Neuronal stem cell (in vitro differentiated cells): ENCODE results near the gene GLRA3.

Experiments used
- DNase-seq: peaks from one replicate; pipeline ENCODE4 v3.0.0-alpha.2; 2013; ENCODE audit warnings: low spot score
- H2AFZ ChIP-seq: one replicate; pipeline ENCODE4 v1.6.1; 2013; ENCODE audit warnings: mild to moderate bottlenecking, low read length, inconsistent platforms
- H2AK5ac ChIP-seq: 2 replicates; pipeline ENCODE4 v1.6.1; 2013; ENCODE audit warnings: low read depth, mild to moderate bottlenecking, inconsistent platforms, low read length, moderate library complexity, mixed read lengths
- H2BK120ac ChIP-seq: 2 replicates; pipeline ENCODE4 v1.6.1; 2013; ENCODE audit warnings: low read depth, mild to moderate bottlenecking, inconsistent platforms, low read length, moderate library complexity, mixed read lengths
- H2BK12ac ChIP-seq: one replicate; pipeline ENCODE4 v1.6.1; 2013; ENCODE audit warnings: low read length, inconsistent platforms
- H2BK15ac ChIP-seq: 2 replicates; pipeline ENCODE4 v1.6.1; 2013; ENCODE audit warnings: mild to moderate bottlenecking, low read length, inconsistent platforms, mixed read lengths
- H2BK5ac ChIP-seq: one replicate; pipeline ENCODE4 v1.6.1; 2013; ENCODE audit warnings: inconsistent platforms, mild to moderate bottlenecking, low read length, moderate library complexity
- H3K14ac ChIP-seq: one replicate; pipeline ENCODE4 v1.6.1; 2013; ENCODE audit warnings: low read length, inconsistent platforms
- H3K18ac ChIP-seq: 2 replicates; pipeline ENCODE4 v1.6.1; 2013; ENCODE audit warnings: low read length, inconsistent platforms
- H3K23ac ChIP-seq: 2 replicates; pipeline ENCODE4 v1.6.1; 2013; ENCODE audit warnings: low read depth, mild to moderate bottlenecking, mixed read lengths, low read length, inconsistent platforms; ENCODE audit not compliant: poor library complexity
- H3K27ac ChIP-seq: replicated peaks from 3 replicates; pipeline ENCODE4 v1.5.1; 2013; ENCODE audit warnings: low read length, inconsistent platforms
- H3K27me3 ChIP-seq, 3 experiments: 2 replicates each; pipeline ENCODE4 v1.6.1; 2013; ENCODE audit warnings: low read length in 3 of 3, mild to moderate bottlenecking in 2 of 3, inconsistent platforms in 1 of 3, low read depth in 1 of 3, mixed read lengths in 1 of 3, moderate library complexity in 1 of 3; ENCODE audit not compliant: control insufficient read depth in 3 of 3, insufficient read depth in 3 of 3
- H3K36me3 ChIP-seq, 2 donors: replicated peaks in 1 of 2; 2 replicates each; pipeline ENCODE4 v1.6.1; 2013; ENCODE audit warnings: low read length in 2 of 2; ENCODE audit not compliant: control insufficient read depth in 2 of 2, insufficient read depth in 2 of 2
- H3K4ac ChIP-seq: 2 replicates; pipeline ENCODE4 v1.6.1; 2013; ENCODE audit warnings: inconsistent platforms, mild to moderate bottlenecking, low read length, moderate library complexity
- H3K4me1 ChIP-seq, 2 donors: 1 replicate in 1 of 2; 2 replicates in 1 of 2; pipeline ENCODE4 v1.6.1; 2013; ENCODE audit warnings: low read length in 2 of 2, low read depth in 1 of 2; ENCODE audit not compliant: control insufficient read depth in 2 of 2, insufficient read depth in 1 of 2
- H3K4me2 ChIP-seq: one replicate; pipeline ENCODE4 v1.6.1; 2013; ENCODE audit warnings: mild to moderate bottlenecking, low read length, inconsistent platforms; ENCODE audit not compliant: insufficient read depth, poor library complexity, severe bottlenecking
- H3K4me3 ChIP-seq, 2 donors: 2 replicates each; pipeline ENCODE4 v1.5.1; 2013; ENCODE audit warnings: low read length in 2 of 2, mild to moderate bottlenecking in 2 of 2, inconsistent platforms in 1 of 2, moderate library complexity in 1 of 2
- H3K79me1 ChIP-seq: one replicate; pipeline ENCODE4 v1.6.1; 2013; ENCODE audit warnings: low read depth, mild to moderate bottlenecking, inconsistent platforms, low read length, moderate library complexity
- H3K9ac ChIP-seq: one replicate; pipeline ENCODE4 v1.6.1; 2013; ENCODE audit warnings: mild to moderate bottlenecking, low read depth, low read length, inconsistent platforms; ENCODE audit not compliant: poor library complexity
- H3K9me3 ChIP-seq, 2 donors: replicated peaks in 1 of 2; 2 replicates each; pipeline versions ENCODE3 to v1.6.1; 2013; ENCODE audit warnings: low read length in 2 of 2, mild to moderate bottlenecking in 2 of 2, inconsistent platforms in 1 of 2, low read depth in 1 of 2, mixed read lengths in 1 of 2, moderate library complexity in 1 of 2; ENCODE audit not compliant: control insufficient read depth in 2 of 2, insufficient read depth in 1 of 2
- H4K8ac ChIP-seq: one replicate; pipeline ENCODE4 v1.6.1; 2013; ENCODE audit warnings: low read depth, mild to moderate bottlenecking, inconsistent platforms, low read length, moderate library complexity
- H4K91ac ChIP-seq: one replicate; pipeline ENCODE4 v1.6.1; 2013; ENCODE audit warnings: low read length, low read depth, mild to moderate bottlenecking, inconsistent platforms; ENCODE audit not compliant: poor library complexity
- WGBS, 2 donors: extraction: QIAGEN DNeasy Blood & Tissue Kit; methylation state at CpG; one replicate each; pipeline ENCODE4 v1.1.7; 2013; ENCODE audit warnings: missing lambda C conversion rate in 2 of 2, mixed read lengths in 1 of 2; ENCODE audit not compliant: insufficient read length in 2 of 2, insufficient replicate concordance in 1 of 2; ENCODE audit errors: extremely low coverage in 2 of 2; 5-methylcytosine and 5-hydroxymethylcytosine counted together

Gene GLRA3

GRCh38 chr4:174808119-174808518 is 20.9 kb downstream of the GLRA3 start:
- Histone ChIP-seq H3K36me3 (no peaks in the 10 kb centered on the region), H3K4me1 (peaks cover 0 to 2% of the 10 kb centered on the region in 2 donors), H3K4me3 (no peak overlapping the region), H3K14ac (no peak overlapping the region), H3K27ac (no peak overlapping the region), H3K18ac (no peak overlapping the region), H2BK5ac (no peak overlapping the region), H2BK120ac (no peak overlapping the region), H3K9me3 (no peaks in the 10 kb centered on the region), H2AK5ac (no peak overlapping the region), H2AFZ (no peak overlapping the region), H3K79me1 (no peaks in the 10 kb centered on the region), H3K23ac (no peak overlapping the region), H2BK12ac (no peak overlapping the region), H4K91ac (no peak overlapping the region), H3K27me3 (no peaks in the 10 kb centered on the region), H3K4ac (no peak overlapping the region), H3K4me2 (no peak overlapping the region), H3K9ac (no peak overlapping the region), H2BK15ac (no peak overlapping the region), H4K8ac (no peak overlapping the region)
- WGBS, 2 donors, result no CpG with 5 or more reads among the region's 2 CpGs
- no peak for DNase-seq

GRCh38 chr4:174805746-174806145 is 23.3 kb downstream of the GLRA3 start:
- H2AK5ac ChIP-seq, result no peak overlapping the region
- H2BK15ac ChIP-seq, result no peak overlapping the region
- H3K4ac ChIP-seq, result no peak overlapping the region
- H3K4me3 ChIP-seq, result no peak overlapping the region
- H3K23ac ChIP-seq, result no peak overlapping the region
- WGBS, 2 donors, result no CpG with 5 or more reads among the region's 1 CpG
- no peak overlapping the region for H2BK120ac ChIP-seq
- no peaks in the 10 kb centered on the region for H3K79me1 ChIP-seq
- no peak overlapping the region for H3K18ac ChIP-seq
- H2BK5ac ChIP-seq, result no peak overlapping the region
- no peak overlapping the region for H3K9ac ChIP-seq
- H2BK12ac ChIP-seq, result no peak overlapping the region
- H3K27ac ChIP-seq, result no peak overlapping the region
- no peak overlapping the region for H4K8ac ChIP-seq
- H3K4me1 ChIP-seq, result no peaks in the 10 kb centered on the region
- no peaks in the 10 kb centered on the region for H3K9me3 ChIP-seq
- H3K14ac ChIP-seq, result no peak overlapping the region
- no peak for DNase-seq
- H3K4me2 ChIP-seq, result no peak overlapping the region
- no peaks in the 10 kb centered on the region for H3K36me3 ChIP-seq
- H2AFZ ChIP-seq, result no peak overlapping the region
- H3K27me3 ChIP-seq, result no peaks in the 10 kb centered on the region
- no peak overlapping the region for H4K91ac ChIP-seq

GRCh38 chr4:174794543-174795094 is 34.4 kb downstream of the GLRA3 start:
- Histone ChIP-seq H4K91ac (no peak overlapping the region), H3K4me2 (no peak overlapping the region), H2BK120ac (no peak overlapping the region), H3K14ac (no peak overlapping the region), H2AFZ (no peak overlapping the region), H2BK12ac (no peak overlapping the region), H3K27me3 (no peaks in the 10 kb centered on the region), H2BK5ac (no peak overlapping the region), H3K27ac (no peak overlapping the region), H3K79me1 (no peaks in the 10 kb centered on the region), H3K36me3 (no peaks in the 10 kb centered on the region), H3K4me1 (no peaks in the 10 kb centered on the region), H4K8ac (no peak overlapping the region), H3K9me3 (no peaks in the 10 kb centered on the region), H3K18ac (no peak overlapping the region), H2BK15ac (no peak overlapping the region), H2AK5ac (no peak overlapping the region), H3K23ac (no peak overlapping the region), H3K4me3 (no peak overlapping the region), H3K9ac (no peak overlapping the region), H3K4ac (no peak overlapping the region)
- WGBS, 2 donors, result no CpG with 5 or more reads among the region's 3 CpGs
- DNase-seq, result no peak

- Histone ChIP-seq H2BK12ac (no peak overlapping the region), H3K36me3 (no peaks in the 10 kb centered on the region), H4K91ac (no peak overlapping the region), H4K8ac (no peak overlapping the region), H3K9me3 (no peaks in the 10 kb centered on the region), H3K79me1 (no peaks in the 10 kb centered on the region), H3K4ac (no peak overlapping the region), H3K23ac (no peak overlapping the region), H3K27ac (no peak overlapping the region), H3K9ac (no peak overlapping the region), H2BK15ac (no peak overlapping the region), H2BK5ac (no peak overlapping the region), H3K4me2 (no peak overlapping the region), H3K18ac (no peak overlapping the region), H3K4me3 (no peak overlapping the region), H2AFZ (no peak overlapping the region), H3K14ac (no peak overlapping the region), H2AK5ac (no peak overlapping the region), H3K4me1 (no peaks in the 10 kb centered on the region), H2BK120ac (no peak overlapping the region), H3K27me3 (no peaks in the 10 kb centered on the region)
- no peak for DNase-seq
Observed at GRCh38 chr4:174789657-174790056, 39.4 kb downstream of the GLRA3 start.
